HepG2 (cell line): Measurements from ENCODE around the gene GPR176. TPM values are rescaled to one million over a fixed set of nuclear protein-coding genes. Genes with fewer than 3 reads are reported as not detected.
A peak's percentile ranks its signal among the peaks of the same experiment; 100 is the strongest.

Experiments
- ATAC-seq: fragments of 200-7000 bp; cut with Tn5 transposase; 3 replicates; pipeline ENCODE4 v1.9.1; 2020; ENCODE audit warnings: mild to moderate bottlenecking, moderate library complexity
- BruUV-seq: library from RNA; stranded (reverse); fragments of 400-500 nt; replicated peaks from 2 replicates; lab custom pipeline; 2021; lab: Mats Ljungman, UMichigan
- CTCF ChIA-PET: fragments of 300-600 bp; formaldehyde crosslinking; extraction: SDS; loops from one replicate; lab custom pipeline; 2021; ENCODE audit warnings: low total read pairs, inconsistent platforms, low intra/inter-chr PET ratio; lab: Yijun Ruan, JAX
- POLR2A ChIA-PET: fragments of 350-600 bp; sonication (Branson Sonifier 250); formaldehyde crosslinking; loops from one replicate; lab custom pipeline; 2020; ENCODE audit warnings: antibody characterized with exemption, inconsistent platforms; lab: Yijun Ruan, JAX
- DNase-seq: peaks from one replicate; pipeline ENCODE4 v3.0.0-alpha.2; 2015; ENCODE audit warnings: low spot score
- FAIRE-seq: peaks from 3 replicates; lab custom pipeline; 2011; peaks lifted over from hg19 to GRCh38; lab: Jason Lieb, UNC
- H2AFZ ChIP-seq: one replicate; pipeline ENCODE4 v1.6.1; 2011; ENCODE audit warnings: low read length, inconsistent platforms
- H3K27ac ChIP-seq: fragments of 300-600 bp; 3 replicates; pipeline ENCODE4 v1.8.0; 2011; ENCODE audit warnings: mixed run types, mild to moderate bottlenecking, mixed read lengths, low read length, inconsistent platforms; ENCODE audit not compliant: insufficient read depth; ENCODE audit errors: extremely low read length
- H3K27me3 ChIP-seq, 2 experiments: fragments of 200-600 bp in 1 of 2; 2 replicates in 1 of 2; 3 replicates in 1 of 2; pipeline versions ENCODE4 v1.6.0 to v1.8.0; 2011; ENCODE audit warnings: low read length in 2 of 2, mild to moderate bottlenecking in 2 of 2, moderate library complexity in 2 of 2, inconsistent platforms in 1 of 2; ENCODE audit not compliant: insufficient read depth in 2 of 2, control insufficient read depth in 1 of 2
- H3K36me3 ChIP-seq, 2 experiments: fragments of 200-600 bp in 1 of 2; replicated peaks in 1 of 2; 2 replicates in 1 of 2; 3 replicates in 1 of 2; pipeline versions ENCODE4 v1.5.1 to v1.8.0; 2011; ENCODE audit warnings: low read length in 2 of 2, inconsistent platforms in 1 of 2; ENCODE audit not compliant: insufficient read depth in 2 of 2, control insufficient read depth in 1 of 2
- H3K4me1 ChIP-seq: 2 replicates; pipeline ENCODE4 v1.5.1; 2012; ENCODE audit warnings: low read length, inconsistent platforms; ENCODE audit not compliant: insufficient read depth
- H3K4me2 ChIP-seq: 2 replicates; pipeline ENCODE4 v1.6.0; 2011; ENCODE audit warnings: low read depth, low read length, inconsistent platforms
- H3K4me3 ChIP-seq, 3 experiments: fragments of 200-600 bp in 1 of 3; sonication (generic), shearing (Covaris generic) in 1 of 3; replicated peaks in 1 of 3; 2 replicates each; pipeline ENCODE4 v1.5.1; 2011 to 2016; ENCODE audit warnings: low read length in 3 of 3, inconsistent platforms in 2 of 3, low read depth in 2 of 3, mild to moderate bottlenecking in 2 of 3, control low read depth in 1 of 3, mixed read lengths in 1 of 3; ENCODE audit not compliant: insufficient read depth in 1 of 3
- H3K79me2 ChIP-seq: one replicate; pipeline ENCODE4 v1.6.1; 2011; ENCODE audit warnings: low read length, inconsistent platforms; ENCODE audit not compliant: insufficient read depth
- H3K9ac ChIP-seq: 2 replicates; pipeline ENCODE4 v1.6.0; 2011; ENCODE audit warnings: mild to moderate bottlenecking, low read depth, low read length, inconsistent platforms; ENCODE audit not compliant: insufficient read depth
- H3K9me3 ChIP-seq: 2 replicates; pipeline ENCODE4 v1.5.1; 2012; ENCODE audit warnings: mild to moderate bottlenecking, low read length
- H4K20me1 ChIP-seq: 2 replicates; pipeline ENCODE4 v1.6.0; 2011; ENCODE audit warnings: inconsistent platforms, mild to moderate bottlenecking, low read length, moderate library complexity; ENCODE audit not compliant: insufficient read depth
- ATRX ChIP-seq: sonication (generic); formaldehyde crosslinking; IDR thresholded peaks from 2 replicates; pipeline ENCODE4 v1.4.0; 2020; ENCODE audit warnings: missing genetic modification reagents, borderline replicate concordance
- BORCS8-MEF2B ChIP-seq: sonication (generic); formaldehyde crosslinking; IDR thresholded peaks from 2 replicates; pipeline ENCODE4 v1.8.0; 2022; ENCODE audit warnings: mild to moderate bottlenecking, missing genetic modification reagents
- ETV5 ChIP-seq: IDR thresholded peaks from 2 replicates; pipeline ENCODE4 v1.6.1; 2018; ENCODE audit warnings: missing biosample characterization, missing genetic modification reagents, inconsistent platforms, borderline replicate concordance
- IKZF4 ChIP-seq: sonication (generic); formaldehyde crosslinking; IDR thresholded peaks from 2 replicates; pipeline ENCODE4 v1.5.1; 2020; ENCODE audit warnings: borderline replicate concordance, mild to moderate bottlenecking, low read depth, missing genetic modification reagents; ENCODE audit errors: not compliant biosample characterization
- MATR3 ChIP-seq: sonication (generic); formaldehyde crosslinking; IDR thresholded peaks from 2 replicates; pipeline ENCODE4 v1.4.0; 2020; ENCODE audit warnings: missing genetic modification reagents
- SP5 ChIP-seq: IDR thresholded peaks from 2 replicates; pipeline ENCODE4 v1.6.1; 2016; ENCODE audit warnings: low read depth, borderline replicate concordance
- SRSF9 ChIP-seq: fragments of 200-400 bp; formaldehyde crosslinking; IDR thresholded peaks from 2 replicates; pipeline ENCODE4 v1.6.1; 2018; ENCODE audit warnings: borderline replicate concordance, mild to moderate bottlenecking, low read depth, low read length; ENCODE audit not compliant: insufficient read depth, poor library complexity, severe bottlenecking
- SSRP1 ChIP-seq: IDR thresholded peaks from 2 replicates; pipeline ENCODE4 v1.6.1; 2016; ENCODE audit warnings: control low read depth
- TEAD3 ChIP-seq: optimal IDR thresholded peaks from 2 replicates; pipeline ENCODE3; 2016; ENCODE audit warnings: borderline replicate concordance
- TIGD3 ChIP-seq: sonication (generic); formaldehyde crosslinking; IDR thresholded peaks from 2 replicates; pipeline ENCODE4 v1.5.1; 2020; ENCODE audit warnings: mild to moderate bottlenecking, missing genetic modification reagents, borderline replicate concordance
- ZNF205 ChIP-seq: IDR thresholded peaks from 2 replicates; pipeline ENCODE4 v1.6.1; 2018; ENCODE audit warnings: missing biosample characterization, missing genetic modification reagents
- ZNF552 ChIP-seq: sonication (generic); formaldehyde crosslinking; IDR thresholded peaks from 2 replicates; pipeline ENCODE4 v1.9.0; 2022; ENCODE audit warnings: missing genetic modification reagents, mild to moderate bottlenecking, borderline replicate concordance
- ZNF720 ChIP-seq: sonication (generic); formaldehyde crosslinking; IDR thresholded peaks from 2 replicates; pipeline ENCODE4 v1.4.0; 2020; ENCODE audit warnings: missing genetic modification reagents
- ZNF83 ChIP-seq: sonication (generic); formaldehyde crosslinking; IDR thresholded peaks from 2 replicates; pipeline ENCODE4 v1.4.0; 2020; ENCODE audit warnings: missing genetic modification reagents, mild to moderate bottlenecking, borderline replicate concordance
- ZSCAN5A ChIP-seq: sonication (generic); formaldehyde crosslinking; IDR thresholded peaks from 2 replicates; pipeline ENCODE4 v1.8.0; 2022; ENCODE audit warnings: mild to moderate bottlenecking, missing genetic modification reagents, borderline replicate concordance
- WGBS: methylation state at CpG from one replicate; pipeline ENCODE4 v1.1.6; 2017; ENCODE audit warnings: low lambda C conversion rate; 5-methylcytosine and 5-hydroxymethylcytosine counted together
- in situ Hi-C: cut with HindIII; loops from 2 replicates; pipeline ENCODE4 v1.10.0; 2017; ENCODE audit warnings: low pct_unique_long_range_greater_than_20kb; ENCODE audit not compliant: extremely low pct_ligation_motif_present
- intact Hi-C: fragments of 100-400 bp; cut with micrococcal nuclease; formaldehyde crosslinking; loops from one replicate; pipeline ENCODE4 v1.10.0; 2022; ENCODE audit not compliant: unreplicated experiment
- polyA plus RNA-seq, 8 experiments: library from polyadenylated mRNA; depleted of rRNA in 3 of 8; stranded (reverse) in 7 of 8; unstranded in 1 of 8; fragments of >200 nt; fragmentation: Illumina TruSeq in 4 of 8; extraction: Trizol in 4 of 8; gene quantifications; 2 replicates each; pipeline versions ENCODE4 v1.2.1 to v1.2.3, GENCODE V29; 2011 to 2016; ENCODE audit warnings: low read depth in 4 of 8, missing spikeins in 1 of 8, mixed read lengths in 1 of 8; ENCODE audit not compliant: insufficient read depth in 1 of 8
- total RNA-seq, 5 experiments: library from RNA; depleted of rRNA; stranded (reverse); fragments of >200 nt; fragmentation: Illumina TruSeq; extraction: Trizol; gene quantifications; 2 replicates each; pipeline ENCODE4 v1.2.3, GENCODE V29; 2016; ENCODE audit warnings: low read depth in 1 of 5
- TF ChIP-seq, protein P1 (sequence below): sonication (generic); formaldehyde crosslinking; IDR thresholded peaks from 2 replicates; pipeline ENCODE4 v1.9.0; 2021; ENCODE audit warnings: missing genetic modification reagents, mild to moderate bottlenecking, borderline replicate concordance

GPR176 gene
- total and polyA plus RNA-seq, 2 of the 13 experiments (the other 11 are each of a cell fraction or from before 2014, with no cell fraction given): 0.11 to 0.20 TPM

DNA sequence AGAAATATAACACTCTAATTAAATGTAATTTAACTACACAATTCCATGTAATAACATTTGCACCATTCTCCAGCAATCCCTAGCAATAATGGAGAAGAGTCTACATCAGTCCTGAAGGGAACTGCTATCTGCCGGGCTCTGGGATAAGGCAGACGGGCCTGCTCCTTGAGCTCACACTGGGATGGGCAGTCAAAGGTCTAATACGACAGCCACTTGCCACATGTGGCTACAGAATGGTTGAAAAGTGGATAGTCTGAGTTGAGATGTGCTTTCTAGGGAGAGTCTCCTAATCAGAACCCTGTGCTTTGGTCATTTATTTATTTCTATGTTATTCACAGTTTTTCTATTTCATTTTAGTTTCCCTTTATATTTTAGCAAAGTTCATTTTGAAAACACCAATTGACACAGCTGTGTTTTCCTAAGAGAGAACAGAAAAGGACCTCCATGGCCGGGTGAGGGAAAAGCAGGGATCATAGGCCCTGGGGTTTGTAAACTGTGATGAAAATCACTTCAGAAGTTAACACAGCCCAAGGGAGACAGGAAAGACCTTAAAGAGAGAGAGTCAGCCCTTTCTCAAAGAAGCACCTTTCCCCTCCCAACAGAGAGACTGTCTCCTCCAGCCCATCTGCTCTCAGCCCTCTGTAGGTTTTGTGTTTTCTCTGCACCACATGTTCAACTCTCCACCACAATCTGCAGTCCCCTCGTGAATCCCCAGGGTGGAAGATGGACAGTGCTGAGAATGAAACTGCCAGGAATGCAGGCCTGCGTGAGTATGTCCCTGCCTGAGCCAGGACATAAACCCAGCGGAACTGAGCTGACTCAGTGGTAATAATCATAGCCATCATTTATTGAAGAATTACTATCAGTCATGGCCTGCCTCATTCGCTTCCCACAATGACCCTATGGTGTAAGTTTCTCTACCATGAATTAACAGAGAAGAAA, 149.0 kb downstream of the GPR176 start:
- no peaks in the 10 kb centered on the region for H3K79me2 ChIP-seq
- H3K36me3 ChIP-seq: no peaks in the 10 kb centered on the region
- H3K27me3 ChIP-seq: peaks cover 0 to 6% of the 10 kb centered on the region in 2 experiments; a peak in 1 of 5 replicates
- H3K27ac ChIP-seq: no peak overlapping the region
- H3K4me3 ChIP-seq: peak overlapping the region; percentile 28 to 47 (median 31); a peak in 4 of 6 replicates
- WGBS: 9% methylated on average over 8 of the region's 8 CpGs
- no peaks in the 10 kb centered on the region for H4K20me1 ChIP-seq
- H3K9ac ChIP-seq: peak overlapping the region; percentile 41; the same call in 1 of the 2 replicates
- ATAC-seq (peak; percentile 87), FAIRE-seq (no peak), DNase-seq (no peak)
- H2AFZ ChIP-seq: peak overlapping the region; percentile 77
- no peaks in the 10 kb centered on the region for H3K4me1 ChIP-seq
- TF ChIP-seq SRSF9 (no peak), ZSCAN5A (CRISPR knock-in tag) (no peak), TEAD3 (CRISPR knock-in tag) (no peak), TIGD3 (CRISPR knock-in tag) (no peak), MATR3 (no peak), ZNF205 (CRISPR knock-in tag) (no peak), BORCS8-MEF2B (CRISPR knock-in tag) (no peak), ZNF83 (CRISPR knock-in tag) (no peak), ETV5 (no peak), ZNF552 (CRISPR knock-in tag) (no peak), ATRX (CRISPR knock-in tag) (no peak), SP5 (CRISPR knock-in tag) (no peak), ZNF720 (CRISPR knock-in tag) (no peak), SSRP1 (CRISPR knock-in tag) (no peak), IKZF4 (CRISPR knock-in tag) (no peak)
- TF ChIP-seq, protein P1, sequence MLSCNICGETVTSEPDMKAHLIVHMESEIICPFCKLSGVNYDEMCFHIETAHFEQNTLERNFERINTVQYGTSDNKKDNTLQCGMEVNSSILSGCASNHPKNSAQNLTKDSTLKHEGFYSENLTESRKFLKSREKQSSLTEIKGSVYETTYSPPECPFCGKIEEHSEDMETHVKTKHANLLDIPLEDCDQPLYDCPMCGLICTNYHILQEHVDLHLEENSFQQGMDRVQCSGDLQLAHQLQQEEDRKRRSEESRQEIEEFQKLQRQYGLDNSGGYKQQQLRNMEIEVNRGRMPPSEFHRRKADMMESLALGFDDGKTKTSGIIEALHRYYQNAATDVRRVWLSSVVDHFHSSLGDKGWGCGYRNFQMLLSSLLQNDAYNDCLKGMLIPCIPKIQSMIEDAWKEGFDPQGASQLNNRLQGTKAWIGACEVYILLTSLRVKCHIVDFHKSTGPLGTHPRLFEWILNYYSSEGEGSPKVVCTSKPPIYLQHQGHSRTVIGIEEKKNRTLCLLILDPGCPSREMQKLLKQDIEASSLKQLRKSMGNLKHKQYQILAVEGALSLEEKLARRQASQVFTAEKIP: no peak
- POLR2A ChIA-PET: interaction anchor here (0.8 kb wide), 1 partner anchor 11 kb away, joined by 3 read pairs; the partner anchor contains the start of gene FSIP1
- CTCF ChIA-PET: no interaction called here
- no peaks in the 10 kb centered on the region for H3K9me3 ChIP-seq
- intact Hi-C loops: no loop called here
- peak overlapping the region; percentile 76 for H3K4me2 ChIP-seq
- BruUV-seq: no TSS peak
- in situ Hi-C loops: no loop called here
